H1 (cell line): ENCODE data around the gene SMNDC1. TPM values are rescaled to one million over a fixed set of nuclear protein-coding genes. Genes with fewer than 3 reads are reported as not detected.
A peak's percentile ranks its signal among the peaks of the same experiment; 100 is the strongest.

Experiments
- CBX8 ChIP-seq: fragments of 300-800, 300-1000 bp; sonication (generic); IDR thresholded peaks from 2 replicates; pipeline ENCODE4 v1.7.1; 2016; ENCODE audit warnings: low read depth, low read length, borderline replicate concordance
- EZH2 ChIP-seq: fragments of 200-600 bp; sonication (generic); IDR thresholded peaks from 2 replicates; pipeline ENCODE4 v1.7.1; 2012; ENCODE audit warnings: low read depth, mild to moderate bottlenecking, moderate library complexity, low read length, inconsistent platforms; ENCODE audit not compliant: severe bottlenecking
- GABPA ChIP-seq: IDR thresholded peaks from 2 replicates; pipeline ENCODE4 v1.6.1; 2011; ENCODE audit warnings: mild to moderate bottlenecking, low read length, moderate library complexity, borderline replicate concordance; ENCODE audit not compliant: insufficient read depth
- HDAC2 ChIP-seq, 2 experiments: fragments of 300-600 bp in 1 of 2; sonication (generic) in 1 of 2; IDR thresholded peaks; 2 replicates each; pipeline ENCODE4 v1.6.1; 2011 to 2012; ENCODE audit warnings: low read depth in 2 of 2, low read length in 2 of 2, mild to moderate bottlenecking in 2 of 2, moderate library complexity in 2 of 2, borderline replicate concordance in 1 of 2, inconsistent platforms in 1 of 2
- JUN ChIP-seq: IDR thresholded peaks from 2 replicates; pipeline ENCODE4 v1.6.1; 2011; ENCODE audit warnings: low read depth, mild to moderate bottlenecking, improper control_type of control experiment, low read length
- KDM1A ChIP-seq: fragments of 200-600, 300-600 bp; sonication (generic); IDR thresholded peaks from 2 replicates; pipeline ENCODE4 v1.7.1; 2016; ENCODE audit warnings: mild to moderate bottlenecking, low read length, borderline replicate concordance
- NRF1 ChIP-seq: IDR thresholded peaks from 2 replicates; pipeline ENCODE4 v1.6.1; 2011; ENCODE audit warnings: mild to moderate bottlenecking, low read depth, low read length, improper control_type of control experiment
- PHF8 ChIP-seq: fragments of 200-600 bp; sonication (generic); conservative IDR thresholded peaks from 2 replicates; pipeline ENCODE4 v1.7.1; 2012; ENCODE audit warnings: low read depth, mild to moderate bottlenecking, inconsistent platforms, low read length, moderate library complexity
- RFX5 ChIP-seq: IDR thresholded peaks from 2 replicates; pipeline ENCODE4 v1.6.1; 2011; ENCODE audit warnings: low read depth, low read length, improper control_type of control experiment, borderline replicate concordance
- RNF2 ChIP-seq: fragments of 200-900, 300-1000 bp; sonication (generic); IDR thresholded peaks from 2 replicates; pipeline ENCODE4 v1.7.1; 2016; ENCODE audit warnings: borderline replicate concordance, low read depth, mild to moderate bottlenecking, antibody characterized with exemption, low read length; ENCODE audit not compliant: poor library complexity, severe bottlenecking; ENCODE audit errors: missing control alignments
- SIN3A ChIP-seq, 2 experiments: IDR thresholded peaks in 1 of 2; conservative IDR thresholded peaks in 1 of 2; 2 replicates each; pipeline ENCODE4 v1.6.1; 2011 to 2012; ENCODE audit warnings: low read length in 2 of 2, improper control_type of control experiment in 1 of 2, low read depth in 1 of 2, mild to moderate bottlenecking in 1 of 2
- SIX5 ChIP-seq: IDR thresholded peaks from 2 replicates; pipeline ENCODE4 v1.6.1; 2011; ENCODE audit warnings: mild to moderate bottlenecking, low read depth, low read length
- SRF ChIP-seq: IDR thresholded peaks from 2 replicates; pipeline ENCODE4 v1.6.1; 2011; ENCODE audit warnings: mild to moderate bottlenecking, low read depth, low read length, moderate library complexity
- TBP ChIP-seq: IDR thresholded peaks from 2 replicates; pipeline ENCODE4 v1.6.1; 2011; ENCODE audit warnings: low read depth, low read length, improper control_type of control experiment
- TEAD4 ChIP-seq: IDR thresholded peaks from 2 replicates; pipeline ENCODE4 v1.6.1; 2012; ENCODE audit warnings: low read depth, low read length, inconsistent platforms, mixed read lengths
- YY1 ChIP-seq: IDR thresholded peaks from 2 replicates; pipeline ENCODE4 v1.6.1; 2011; ENCODE audit warnings: low read depth, mild to moderate bottlenecking, low read length
- polyA plus RNA-seq, 7 experiments: library from polyadenylated mRNA; depleted of rRNA in 3 of 7; stranded (reverse) in 5 of 7; unstranded in 2 of 7; fragments of >200 nt in 5 of 7; fragments of 200-250 nt in 2 of 7; gene quantifications; 1 replicate in 5 of 7; 2 replicates in 1 of 7; 4 replicates in 1 of 7; pipeline versions ENCODE4 v1.2.1 to v1.2.3, GENCODE V29; 2011 to 2013; ENCODE audit warnings: missing spikeins in 2 of 7, mixed read lengths in 2 of 7
- total RNA-seq: library from RNA; stranded (reverse); fragmentation: NEBNext Ultra II Directional; extraction: Animal tissue kit (Norgen Biotek cat#: 25700); gene quantifications from 2 replicates; pipeline ENCODE4 v1.2.1, GENCODE V29; 2021
- TF ChIP-seq, protein P1 (sequence below): IDR thresholded peaks from 2 replicates; pipeline ENCODE4 v1.6.1; 2012; ENCODE audit warnings: inconsistent platforms
- TF ChIP-seq, protein P2 (sequence below): IDR thresholded peaks from 2 replicates; pipeline ENCODE4 v1.6.1; 2012; ENCODE audit warnings: low read length, inconsistent platforms
- TF ChIP-seq, protein P3 (sequence below), 3 experiments: IDR thresholded peaks; 1 replicate in 2 of 3; 2 replicates in 1 of 3; pipeline versions ENCODE4 v1.5.1 to v1.6.1; 2011; ENCODE audit warnings: low read length in 3 of 3, mild to moderate bottlenecking in 3 of 3, inconsistent platforms in 2 of 3, low read depth in 1 of 3, moderate library complexity in 1 of 3; ENCODE audit not compliant: insufficient read depth in 1 of 3; ENCODE audit errors: control extremely low read depth in 1 of 3

Gene SMNDC1
- total and polyA plus RNA-seq, 2 of the 8 experiments (the other 6 are each of a cell fraction or from before 2014, with no cell fraction given): 8.1 to 48.6 TPM

DNA sequence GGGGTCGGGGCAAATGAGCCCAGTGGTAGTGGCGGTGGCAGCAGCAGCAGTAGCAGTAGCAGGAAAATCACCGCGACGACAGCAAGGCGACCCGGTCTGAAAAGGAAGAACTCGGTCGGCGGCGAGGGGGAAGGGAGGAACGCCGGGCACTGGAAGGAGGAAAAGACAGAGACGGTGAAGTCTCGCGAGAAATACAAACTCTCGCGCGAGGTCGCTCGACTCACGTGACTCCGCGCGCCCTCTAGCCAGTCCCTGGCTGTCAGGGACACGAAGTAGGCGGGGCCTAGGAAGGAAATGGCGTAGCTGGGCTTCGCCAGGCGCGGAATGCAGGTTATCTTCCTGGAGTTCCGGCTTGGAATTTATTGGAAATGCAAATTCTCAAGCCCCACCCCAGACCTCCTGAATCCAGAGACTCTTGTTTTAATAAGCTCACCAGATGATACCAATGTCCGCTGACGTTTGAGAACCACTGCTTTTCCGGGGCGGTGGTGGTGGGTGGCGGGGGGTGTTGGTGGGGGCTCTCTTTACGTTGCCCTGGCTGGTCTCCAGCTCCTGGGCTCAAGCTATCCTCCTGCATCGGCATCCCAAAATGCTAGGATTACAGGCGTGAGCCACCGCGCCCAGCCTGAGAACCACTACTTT lies at the start of gene SMNDC1 (continued):
- TF ChIP-seq NRF1 (no peak), RFX5 (no peak), EZH2 (no peak), JUN (no peak), PHF8 (peak; percentile 57; the same call in 1 of the 2 replicates), TBP (peak; percentile 63), TEAD4 (peak; percentile 93), KDM1A (no peak), SRF (no peak), YY1 (peak; percentile 89), RNF2 (no peak), SIX5 (no peak), SIN3A (conservative IDR thresholded peaks at IDR 0.05 in 1 of 2, IDR thresholded peaks at IDR 0.05 in 1 of 2; ENCODE audit: low read depth in 1 of 2, low read length in 2 of 2) (no peak), GABPA (no peak), HDAC2 (IDR thresholded peaks at IDR 0.05; ENCODE audit: borderline replicate concordance in 1 of 2, low read depth in 2 of 2, low read length in 2 of 2) (no peak), CBX8 (no peak)
- TF ChIP-seq, protein P1, sequence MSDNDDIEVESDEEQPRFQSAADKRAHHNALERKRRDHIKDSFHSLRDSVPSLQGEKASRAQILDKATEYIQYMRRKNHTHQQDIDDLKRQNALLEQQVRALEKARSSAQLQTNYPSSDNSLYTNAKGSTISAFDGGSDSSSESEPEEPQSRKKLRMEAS: peak; percentile 49
- TF ChIP-seq, protein P2, sequence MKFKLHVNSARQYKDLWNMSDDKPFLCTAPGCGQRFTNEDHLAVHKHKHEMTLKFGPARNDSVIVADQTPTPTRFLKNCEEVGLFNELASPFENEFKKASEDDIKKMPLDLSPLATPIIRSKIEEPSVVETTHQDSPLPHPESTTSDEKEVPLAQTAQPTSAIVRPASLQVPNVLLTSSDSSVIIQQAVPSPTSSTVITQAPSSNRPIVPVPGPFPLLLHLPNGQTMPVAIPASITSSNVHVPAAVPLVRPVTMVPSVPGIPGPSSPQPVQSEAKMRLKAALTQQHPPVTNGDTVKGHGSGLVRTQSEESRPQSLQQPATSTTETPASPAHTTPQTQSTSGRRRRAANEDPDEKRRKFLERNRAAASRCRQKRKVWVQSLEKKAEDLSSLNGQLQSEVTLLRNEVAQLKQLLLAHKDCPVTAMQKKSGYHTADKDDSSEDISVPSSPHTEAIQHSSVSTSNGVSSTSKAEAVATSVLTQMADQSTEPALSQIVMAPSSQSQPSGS: no peak
- TF ChIP-seq, protein P3, sequence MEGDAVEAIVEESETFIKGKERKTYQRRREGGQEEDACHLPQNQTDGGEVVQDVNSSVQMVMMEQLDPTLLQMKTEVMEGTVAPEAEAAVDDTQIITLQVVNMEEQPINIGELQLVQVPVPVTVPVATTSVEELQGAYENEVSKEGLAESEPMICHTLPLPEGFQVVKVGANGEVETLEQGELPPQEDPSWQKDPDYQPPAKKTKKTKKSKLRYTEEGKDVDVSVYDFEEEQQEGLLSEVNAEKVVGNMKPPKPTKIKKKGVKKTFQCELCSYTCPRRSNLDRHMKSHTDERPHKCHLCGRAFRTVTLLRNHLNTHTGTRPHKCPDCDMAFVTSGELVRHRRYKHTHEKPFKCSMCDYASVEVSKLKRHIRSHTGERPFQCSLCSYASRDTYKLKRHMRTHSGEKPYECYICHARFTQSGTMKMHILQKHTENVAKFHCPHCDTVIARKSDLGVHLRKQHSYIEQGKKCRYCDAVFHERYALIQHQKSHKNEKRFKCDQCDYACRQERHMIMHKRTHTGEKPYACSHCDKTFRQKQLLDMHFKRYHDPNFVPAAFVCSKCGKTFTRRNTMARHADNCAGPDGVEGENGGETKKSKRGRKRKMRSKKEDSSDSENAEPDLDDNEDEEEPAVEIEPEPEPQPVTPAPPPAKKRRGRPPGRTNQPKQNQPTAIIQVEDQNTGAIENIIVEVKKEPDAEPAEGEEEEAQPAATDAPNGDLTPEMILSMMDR (IDR thresholded peaks at IDR 0.05; ENCODE audit: control extremely low read depth in 1 of 3, insufficient read depth in 1 of 3, low read depth in 1 of 3, low read length in 3 of 3): no peak
